ENCODE data around the gene OR1A2. TPM values are rescaled to one million over a fixed set of nuclear protein-coding genes. Genes with fewer than 3 reads are reported as not detected.

The OR1A2 gene
- total and polyA plus RNA-seq, 10 of the 15 experiments (the other 5 are each of a cell fraction or from before 2014, with no cell fraction given): not detected

GRCh38 chr17:3208484-3208883 is 11.2 kb downstream of the OR1A2 start (continued):
- TF ChIP-seq, protein P1, sequence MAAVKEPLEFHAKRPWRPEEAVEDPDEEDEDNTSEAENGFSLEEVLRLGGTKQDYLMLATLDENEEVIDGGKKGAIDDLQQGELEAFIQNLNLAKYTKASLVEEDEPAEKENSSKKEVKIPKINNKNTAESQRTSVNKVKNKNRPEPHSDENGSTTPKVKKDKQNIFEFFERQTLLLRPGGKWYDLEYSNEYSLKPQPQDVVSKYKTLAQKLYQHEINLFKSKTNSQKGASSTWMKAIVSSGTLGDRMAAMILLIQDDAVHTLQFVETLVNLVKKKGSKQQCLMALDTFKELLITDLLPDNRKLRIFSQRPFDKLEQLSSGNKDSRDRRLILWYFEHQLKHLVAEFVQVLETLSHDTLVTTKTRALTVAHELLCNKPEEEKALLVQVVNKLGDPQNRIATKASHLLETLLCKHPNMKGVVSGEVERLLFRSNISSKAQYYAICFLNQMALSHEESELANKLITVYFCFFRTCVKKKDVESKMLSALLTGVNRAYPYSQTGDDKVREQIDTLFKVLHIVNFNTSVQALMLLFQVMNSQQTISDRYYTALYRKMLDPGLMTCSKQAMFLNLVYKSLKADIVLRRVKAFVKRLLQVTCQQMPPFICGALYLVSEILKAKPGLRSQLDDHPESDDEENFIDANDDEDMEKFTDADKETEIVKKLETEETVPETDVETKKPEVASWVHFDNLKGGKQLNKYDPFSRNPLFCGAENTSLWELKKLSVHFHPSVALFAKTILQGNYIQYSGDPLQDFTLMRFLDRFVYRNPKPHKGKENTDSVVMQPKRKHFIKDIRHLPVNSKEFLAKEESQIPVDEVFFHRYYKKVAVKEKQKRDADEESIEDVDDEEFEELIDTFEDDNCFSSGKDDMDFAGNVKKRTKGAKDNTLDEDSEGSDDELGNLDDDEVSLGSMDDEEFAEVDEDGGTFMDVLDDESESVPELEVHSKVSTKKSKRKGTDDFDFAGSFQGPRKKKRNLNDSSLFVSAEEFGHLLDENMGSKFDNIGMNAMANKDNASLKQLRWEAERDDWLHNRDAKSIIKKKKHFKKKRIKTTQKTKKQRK (IDR thresholded peaks at IDR 0.05; ENCODE audit: low read depth, low read length): no peak
- TF ChIP-seq SMC3 (IDR thresholded peaks at IDR 0.05; ENCODE audit: borderline replicate concordance, low read length) (no peak), RBBP5 (conservative IDR thresholded peaks at IDR 0.05) (no peak), EZH2 (IDR thresholded peaks at IDR 0.05; ENCODE audit: borderline replicate concordance, control insufficient read depth, low read depth, low read length) (no peak), RAD21 (IDR thresholded peaks at IDR 0.05; ENCODE audit: insufficient read depth, low read depth, low read length) (no peak), PBX3 (IDR thresholded peaks at IDR 0.05; ENCODE audit: insufficient replicate concordance, low read depth, low read length) (no peak), ZNF274 (IDR thresholded peaks at IDR 0.05; ENCODE audit: insufficient read depth, insufficient read length) (no peak), HDAC6 (IDR thresholded peaks at IDR 0.05; ENCODE audit: unreplicated experiment) (no peak)

DNA sequence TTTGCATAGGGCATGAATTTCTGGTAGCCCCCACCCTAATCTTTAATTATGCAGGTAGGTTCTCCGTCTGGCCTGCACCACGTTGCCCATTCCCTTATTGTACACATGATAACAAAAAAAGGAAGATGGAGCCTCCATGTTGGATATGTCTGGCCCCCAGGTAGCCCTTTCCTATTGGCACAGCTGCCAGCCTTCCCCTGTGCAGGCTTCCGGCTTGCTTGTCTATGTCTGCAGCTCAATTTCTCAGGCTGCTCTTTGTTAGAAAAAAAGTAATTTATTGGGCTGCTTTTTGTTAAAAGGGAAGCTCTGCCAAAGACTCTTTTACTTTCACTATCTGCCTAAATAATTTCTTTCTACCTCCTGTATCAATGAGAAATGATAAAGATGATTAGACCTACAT is 15.7 kb downstream of the OR1A2 start:
- FAIRE-seq: no peak
- CTCF ChIA-PET: no interaction called here

More for the DNA sequence above, 15.7 kb downstream of the OR1A2 start:
- 1% methylated on average over 3 of the region's 3 CpGs for WGBS (ENCODE audit: insufficient coverage, insufficient replicate concordance, low lambda C conversion rate, missing lambda C conversion rate)
- in situ Hi-C loops (cut with MboI): no loop called here
- Histone ChIP-seq H3K4me2 (ENCODE audit: control insufficient read depth, insufficient read depth) (no peak overlapping the region), H3K9ac (ENCODE audit: control insufficient read depth, insufficient read depth, low read length) (no peak overlapping the region), H3K4me1 (ENCODE audit: control insufficient read depth, insufficient read depth, low read length) (no peaks in the 10 kb centered on the region), H3K27me3 (replicated peaks in 1 of 2; ENCODE audit: control insufficient read depth in 2 of 2, insufficient read depth in 2 of 2, low read length in 1 of 2) (no peaks in the 10 kb centered on the region), H2AFZ (ENCODE audit: control insufficient read depth, low read depth, low read length) (no peak overlapping the region), H3K4me3 (no peak overlapping the region), H3K79me2 (ENCODE audit: control insufficient read depth, insufficient read depth, low read length) (no peaks in the 10 kb centered on the region), H4K20me1 (ENCODE audit: control insufficient read depth, insufficient read depth) (no peaks in the 10 kb centered on the region), H3K36me3 (ENCODE audit: control insufficient read depth in 2 of 2, insufficient read depth in 2 of 2, low read length in 1 of 2) (no peaks in the 10 kb centered on the region), H3K27ac (ENCODE audit: control insufficient read depth, insufficient read depth) (no peak overlapping the region), H3K9me3 (replicated peaks; ENCODE audit: control insufficient read depth, insufficient read depth, low read length) (no peaks in the 10 kb centered on the region)
- ChIA-PET SMC1A (ENCODE audit: uncharacterized antibody, unreplicated experiment) (no interaction called here), RAD21 (ENCODE audit: unreplicated experiment) (no interaction called here), POLR2A (no interaction called here)
- BruUV-seq (replicated peaks): no TSS peak
- no peak for DNase-seq (ENCODE audit: low read depth, low spot score)
- TF ChIP-seq MYB (IDR thresholded peaks at IDR 0.05; ENCODE audit: borderline replicate concordance, low read depth, low read length) (no peak), RAD21 (IDR thresholded peaks at IDR 0.05; ENCODE audit: insufficient read depth, low read depth, low read length) (no peak), POU2F2 (IDR thresholded peaks at IDR 0.05; ENCODE audit: borderline replicate concordance, low read depth, low read length) (no peak), HDGF (IDR thresholded peaks at IDR 0.05) (no peak), NFIC (IDR thresholded peaks at IDR 0.05; ENCODE audit: low read depth, low read length) (no peak), DPF2 (IDR thresholded peaks at IDR 0.05) (no peak), EED (IDR thresholded peaks at IDR 0.05; ENCODE audit: low read depth) (no peak), YY1 (IDR thresholded peaks at IDR 0.05; ENCODE audit: low read depth, low read length) (no peak), MEF2A (IDR thresholded peaks at IDR 0.05; ENCODE audit: insufficient read depth, low read depth, low read length) (no peak), ESRRA (IDR thresholded peaks at IDR 0.05; ENCODE audit: low read length) (no peak), STAT1 (conservative IDR thresholded peaks at IDR 0.05) (no peak)
- TF ChIP-seq, protein P2, sequence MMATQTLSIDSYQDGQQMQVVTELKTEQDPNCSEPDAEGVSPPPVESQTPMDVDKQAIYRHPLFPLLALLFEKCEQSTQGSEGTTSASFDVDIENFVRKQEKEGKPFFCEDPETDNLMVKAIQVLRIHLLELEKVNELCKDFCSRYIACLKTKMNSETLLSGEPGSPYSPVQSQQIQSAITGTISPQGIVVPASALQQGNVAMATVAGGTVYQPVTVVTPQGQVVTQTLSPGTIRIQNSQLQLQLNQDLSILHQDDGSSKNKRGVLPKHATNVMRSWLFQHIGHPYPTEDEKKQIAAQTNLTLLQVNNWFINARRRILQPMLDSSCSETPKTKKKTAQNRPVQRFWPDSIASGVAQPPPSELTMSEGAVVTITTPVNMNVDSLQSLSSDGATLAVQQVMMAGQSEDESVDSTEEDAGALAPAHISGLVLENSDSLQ (IDR thresholded peaks at IDR 0.05): no peak
- no peak for ATAC-seq
- intact Hi-C loops (cut with micrococcal nuclease; ENCODE audit: unreplicated experiment): no loop called here
